HG03439 (cell line): ENCODE results near the gene MDGA2.

Experiments
- ATAC-seq: cut with Tn5 transposase; IDR thresholded peaks from one replicate; pipeline ENCODE4 v1.9.1; 2021; ENCODE audit warnings: mild to moderate bottlenecking, moderate library complexity; ENCODE audit not compliant: unreplicated experiment

Gene MDGA2

DNA sequence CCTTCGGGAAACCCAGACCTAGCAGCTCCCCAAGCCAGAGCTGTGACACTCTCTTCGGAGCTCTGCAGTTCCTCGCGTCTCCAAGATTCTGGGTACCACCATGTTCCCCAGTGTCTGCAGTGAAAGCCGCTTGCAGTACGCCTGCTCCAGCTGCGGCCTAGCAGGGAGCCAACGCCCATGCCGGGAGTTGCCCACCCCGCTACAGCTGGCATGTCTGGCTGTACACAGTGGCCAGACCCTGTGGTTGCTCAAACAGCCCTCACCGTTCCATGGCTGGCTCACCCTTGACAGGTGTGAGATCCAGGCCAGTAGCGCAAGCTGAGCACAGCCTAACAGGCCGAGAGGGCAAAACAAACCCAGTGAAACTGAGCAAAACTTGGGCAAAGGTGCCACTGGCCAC, 520.0 kb downstream of the MDGA2 start:
- ATAC-seq, result no peak

DNA sequence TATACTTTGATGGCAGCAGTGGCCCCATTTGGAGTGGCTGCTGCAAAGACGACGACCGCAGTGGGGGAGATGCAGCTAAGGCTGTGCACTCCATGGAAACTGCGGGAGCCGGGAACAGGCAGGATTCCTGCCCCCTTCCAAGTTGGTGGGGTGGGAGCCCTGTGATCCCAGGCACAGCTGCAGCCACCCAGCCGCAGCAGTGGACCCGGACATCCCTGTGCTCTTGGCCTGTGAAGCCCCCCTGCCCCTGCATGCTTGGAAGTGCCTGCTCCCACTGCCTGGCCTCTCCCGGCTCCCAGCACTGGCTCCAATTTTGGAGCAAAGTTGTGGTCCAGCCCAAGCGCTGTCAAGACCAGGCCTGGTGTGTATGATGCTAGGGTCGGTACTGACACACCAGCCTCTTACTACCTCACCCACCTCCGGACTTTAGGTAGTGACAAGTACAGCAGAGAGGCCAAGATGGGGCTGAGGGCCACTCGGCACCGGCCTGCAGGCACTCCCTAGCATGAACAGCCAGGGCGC, 521.1 kb downstream of the MDGA2 start:
- ATAC-seq, result no peak

DNA sequence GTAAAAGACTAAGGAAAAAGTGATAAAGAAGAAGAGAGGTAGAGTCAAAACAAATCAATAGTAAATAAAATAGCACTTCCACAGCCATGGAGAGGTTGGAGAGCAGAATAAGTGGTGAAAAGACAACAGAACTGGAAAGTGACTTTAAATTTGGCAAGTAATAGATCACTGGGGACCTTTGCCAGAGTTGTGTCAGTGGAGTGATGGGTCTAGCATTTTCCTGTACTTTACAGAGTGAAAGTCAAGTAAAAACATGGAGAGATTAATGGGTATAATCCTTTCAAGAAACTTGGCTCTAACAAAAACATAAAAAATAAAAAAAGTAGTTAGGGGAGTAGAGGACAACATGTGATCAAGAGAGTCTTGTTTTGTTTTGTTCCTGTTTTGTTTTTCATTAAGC, 521.7 kb downstream of the MDGA2 start:
- ATAC-seq, result no peak

DNA sequence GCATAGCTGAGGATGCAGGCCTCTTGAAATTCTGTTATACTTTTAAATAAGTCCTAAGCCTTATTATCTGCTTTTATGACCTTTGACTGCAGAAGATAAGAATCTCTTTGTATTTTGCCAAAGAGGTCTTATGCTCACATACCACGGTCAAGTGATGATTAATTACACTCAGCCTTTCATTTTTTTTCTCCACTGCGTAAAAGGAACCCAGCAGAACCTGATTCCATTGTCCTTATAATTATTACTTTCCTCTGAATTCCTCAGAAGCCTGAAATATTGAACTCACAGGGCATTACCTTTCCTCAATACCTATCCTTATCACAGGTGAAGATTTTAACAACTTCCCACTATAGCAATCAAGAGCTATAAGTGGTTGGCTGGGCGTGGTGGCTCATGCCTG, 525.1 kb downstream of the MDGA2 start:
- no peak for ATAC-seq

DNA sequence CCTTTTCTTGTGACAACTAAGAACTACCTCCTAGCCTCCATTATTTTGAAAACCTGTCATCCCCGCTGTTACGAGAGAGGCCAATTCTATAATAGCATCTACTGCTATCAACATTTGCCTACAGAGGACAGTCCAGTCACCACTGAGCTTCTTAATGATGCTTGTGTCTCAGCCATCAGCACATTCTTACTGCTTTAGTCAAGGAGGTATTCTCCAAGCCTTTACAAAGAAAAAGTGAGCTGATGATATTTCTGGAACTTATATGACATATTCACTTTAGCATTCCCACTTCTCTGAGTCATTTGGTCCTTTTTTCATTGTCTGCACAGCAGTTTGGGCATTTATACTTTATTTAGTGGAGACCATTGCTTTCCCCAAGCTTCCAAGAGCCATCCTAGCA, 526.1 kb downstream of the MDGA2 start:
- no peak for ATAC-seq

DNA sequence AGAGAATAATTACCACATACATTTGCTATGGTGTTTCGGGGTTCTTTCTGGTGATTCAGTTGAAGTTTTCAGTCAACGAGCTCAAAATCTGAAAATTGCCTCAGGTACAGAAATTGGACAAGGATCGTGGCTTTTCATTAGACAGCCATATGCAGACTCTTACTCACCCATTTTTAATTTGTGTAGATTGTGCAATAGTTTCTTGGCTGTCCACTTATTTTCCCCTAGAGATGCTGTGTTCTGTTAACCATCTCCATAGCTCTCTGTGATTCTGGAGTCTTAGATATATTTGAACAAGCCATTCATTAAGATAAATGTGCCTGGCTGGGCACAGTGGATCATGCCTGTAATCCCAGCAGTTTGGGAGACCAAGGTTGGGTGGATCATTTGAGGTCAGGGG, 526.7 kb downstream of the MDGA2 start:
- no peak for ATAC-seq

DNA sequence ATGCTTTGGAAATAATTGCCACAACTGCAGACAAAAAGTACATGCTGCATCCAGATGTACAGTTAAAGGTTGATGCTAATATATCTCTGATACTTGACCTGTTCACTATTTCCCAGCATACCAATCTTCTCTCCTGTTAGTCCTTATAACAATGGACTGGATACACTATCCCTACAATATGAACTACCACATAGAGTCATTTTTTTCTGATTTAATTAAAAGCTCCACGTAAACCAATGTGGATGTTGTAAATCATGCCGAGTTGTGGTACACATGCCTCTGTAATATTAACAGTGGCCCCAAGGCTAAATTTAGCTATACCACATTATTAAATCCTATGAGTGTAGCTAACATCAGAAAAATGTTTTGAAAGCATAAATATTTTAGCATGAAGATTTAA, 554.8 kb downstream of the MDGA2 start:
- ATAC-seq, result no peak

DNA sequence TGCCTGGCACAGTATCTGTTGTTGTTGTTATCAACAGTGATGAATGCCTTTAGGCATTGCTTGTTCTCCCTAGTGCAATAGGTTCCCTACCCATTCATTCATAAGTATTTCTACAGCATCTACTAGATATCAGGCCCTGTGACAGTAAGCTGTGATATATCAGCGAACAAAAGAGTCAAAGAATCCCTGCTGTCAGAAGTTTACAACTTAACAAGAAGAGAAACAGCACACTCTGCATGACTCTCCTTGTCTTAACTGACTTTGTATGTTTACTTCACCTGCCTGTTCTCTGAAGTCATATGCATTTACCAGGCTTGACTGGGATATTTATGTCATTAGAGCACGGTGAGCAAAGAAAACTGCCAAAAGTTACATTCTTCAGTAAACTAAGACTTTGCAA, 571.6 kb downstream of the MDGA2 start:
- no peak for ATAC-seq

DNA sequence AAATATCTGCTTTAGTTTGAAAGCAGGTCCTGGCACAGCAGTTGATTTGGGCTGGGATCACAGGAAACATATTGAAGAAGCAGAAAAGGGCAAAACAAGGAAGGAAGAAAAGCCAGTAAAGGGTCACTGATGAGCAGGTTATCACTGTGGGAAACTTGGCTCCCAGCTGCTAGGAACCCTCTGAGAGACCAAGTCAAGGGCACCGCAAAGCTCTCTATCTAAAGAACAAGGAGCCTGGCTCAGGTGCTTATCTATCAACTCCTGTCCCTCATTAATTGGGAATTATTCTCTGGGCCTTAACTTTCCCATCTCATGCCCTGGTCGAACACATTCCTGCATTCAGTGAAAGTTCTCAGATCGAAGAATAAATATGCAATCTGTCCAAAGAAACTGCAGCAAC, 572.9 kb downstream of the MDGA2 start:
- no peak for ATAC-seq

DNA sequence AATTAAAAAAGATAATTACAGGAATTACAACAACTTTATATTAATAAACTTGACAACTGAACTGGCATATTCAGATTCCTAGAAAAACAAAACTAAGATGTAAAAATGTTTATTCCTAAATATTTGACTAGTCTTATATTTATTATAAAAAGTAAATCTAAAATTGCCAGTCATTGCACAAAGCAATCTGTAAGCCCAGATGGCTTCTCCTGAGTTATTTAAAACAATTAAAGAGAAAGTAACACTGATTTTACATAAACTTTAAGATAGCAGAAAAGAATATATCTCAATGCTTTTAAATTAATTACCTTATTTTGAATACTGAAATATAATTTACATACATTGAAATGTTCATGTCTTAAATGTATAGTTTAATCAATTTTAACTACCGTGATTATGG, 589.7 kb downstream of the MDGA2 start:
- ATAC-seq, result no peak

DNA sequence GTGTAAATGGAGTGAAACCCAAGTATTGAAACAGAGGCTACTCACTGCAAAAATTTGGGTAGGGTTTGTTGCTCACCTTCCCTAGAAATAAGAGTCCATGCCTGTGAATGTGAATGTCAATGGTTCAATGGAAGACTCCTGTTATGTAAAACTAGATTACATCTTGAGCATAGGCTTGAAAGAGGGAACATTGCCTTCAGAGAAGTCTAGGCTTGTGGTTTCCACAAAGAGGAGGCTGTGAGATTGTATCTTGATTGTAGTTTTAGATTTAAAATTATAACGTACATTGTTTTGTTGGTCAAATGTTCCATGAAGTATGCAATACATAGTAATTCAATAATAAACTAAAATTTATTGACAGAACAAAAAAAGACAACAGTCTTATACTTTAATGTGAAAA, 610.1 kb downstream of the MDGA2 start:
- ATAC-seq, result no peak

DNA sequence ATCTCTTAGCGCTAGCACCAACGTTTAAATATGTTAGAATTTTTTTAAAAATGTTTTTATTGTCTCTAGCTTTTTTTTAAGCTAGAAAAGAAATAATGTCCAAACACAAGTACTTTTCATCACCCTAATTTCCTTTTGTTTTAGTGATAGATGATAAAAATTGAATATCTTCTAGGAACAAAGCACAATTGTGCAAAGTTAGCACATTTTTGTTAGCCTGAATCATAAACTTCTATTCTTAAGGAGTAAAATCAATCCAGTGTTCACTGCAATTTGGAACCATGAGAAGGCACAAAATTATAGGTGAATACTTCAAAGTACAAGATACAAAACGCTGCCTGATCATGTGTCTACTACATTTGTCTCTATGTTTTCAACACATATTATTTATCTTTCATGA, 615.4 kb downstream of the MDGA2 start:
- ATAC-seq, result no peak

DNA sequence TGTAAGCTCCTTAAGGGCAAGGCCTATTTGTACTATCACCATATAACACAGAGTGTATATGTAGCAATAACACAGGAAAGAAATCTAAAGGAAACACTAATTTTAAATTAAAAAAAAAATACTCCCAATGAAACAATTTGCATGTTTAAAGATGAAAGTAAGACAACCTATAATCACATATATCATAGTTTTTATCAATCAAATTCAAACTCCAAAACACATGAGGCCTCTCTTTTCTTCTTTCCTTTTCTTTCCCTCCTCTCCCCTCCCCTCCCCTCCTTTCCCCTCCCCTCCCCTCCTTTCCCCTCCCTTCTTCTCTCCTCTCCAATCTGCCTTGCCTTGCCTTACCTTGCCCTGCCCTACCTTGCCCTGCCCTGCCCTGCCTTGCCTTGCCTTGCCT, 618.0 kb downstream of the MDGA2 start:
- no peak for ATAC-seq

DNA sequence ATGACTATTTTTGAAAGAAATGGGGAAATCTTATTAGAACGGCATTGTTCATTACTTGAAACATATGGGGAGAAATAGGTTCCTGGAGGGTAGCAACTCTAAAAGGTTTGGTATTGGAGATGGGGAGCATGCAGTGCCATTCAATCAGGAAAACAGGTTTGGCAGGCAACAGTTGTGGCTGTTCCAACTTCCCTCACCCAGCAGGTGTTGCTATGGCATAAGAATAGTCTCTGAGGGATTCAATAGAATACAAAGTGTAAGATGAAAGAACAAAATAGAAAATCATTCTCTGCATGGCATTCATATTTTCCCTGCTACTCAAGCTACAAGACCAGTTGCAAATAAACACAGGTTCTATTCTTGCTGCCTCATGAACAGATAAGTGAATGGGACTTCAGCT, 630.6 kb downstream of the MDGA2 start:
- ATAC-seq, result no peak

DNA sequence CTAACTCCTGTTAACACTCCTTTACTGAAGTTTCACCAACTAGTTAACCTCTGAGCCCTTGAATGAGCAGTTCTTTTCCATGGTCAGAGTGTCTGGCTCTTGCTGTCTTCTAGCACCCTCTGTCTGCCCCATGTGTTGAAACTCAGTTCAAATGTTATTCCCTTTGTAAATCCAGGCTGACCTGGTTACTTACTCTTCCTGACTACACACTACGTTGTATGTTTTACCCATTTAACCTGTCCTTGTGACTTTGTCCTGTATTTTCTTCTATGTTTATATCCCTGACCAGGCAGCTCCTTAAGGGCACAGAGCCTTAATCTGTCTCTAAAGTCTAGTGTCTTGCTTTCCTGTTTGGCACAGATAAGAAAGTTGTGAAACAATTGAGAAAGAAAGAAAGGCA, 634.9 kb downstream of the MDGA2 start:
- ATAC-seq, result no peak

DNA sequence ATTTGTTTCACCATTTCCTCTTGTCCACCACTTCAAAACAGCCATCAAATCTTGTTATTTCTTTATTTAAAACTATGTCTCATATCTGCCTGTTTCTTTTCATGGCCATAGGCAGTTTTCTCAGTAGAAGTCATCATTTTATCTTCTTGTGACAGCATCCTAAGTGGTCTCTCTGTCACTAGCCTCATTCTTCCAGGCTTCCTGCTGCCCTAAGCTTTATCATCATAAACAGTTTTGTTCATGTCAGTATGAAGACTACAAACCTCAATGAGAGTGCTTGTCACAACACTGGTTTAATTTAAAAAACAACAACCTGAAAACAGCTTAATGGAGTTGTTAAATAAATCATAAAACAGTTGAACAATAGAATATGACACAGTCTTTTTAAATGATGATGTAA, 636.1 kb downstream of the MDGA2 start:
- ATAC-seq, result no peak

DNA sequence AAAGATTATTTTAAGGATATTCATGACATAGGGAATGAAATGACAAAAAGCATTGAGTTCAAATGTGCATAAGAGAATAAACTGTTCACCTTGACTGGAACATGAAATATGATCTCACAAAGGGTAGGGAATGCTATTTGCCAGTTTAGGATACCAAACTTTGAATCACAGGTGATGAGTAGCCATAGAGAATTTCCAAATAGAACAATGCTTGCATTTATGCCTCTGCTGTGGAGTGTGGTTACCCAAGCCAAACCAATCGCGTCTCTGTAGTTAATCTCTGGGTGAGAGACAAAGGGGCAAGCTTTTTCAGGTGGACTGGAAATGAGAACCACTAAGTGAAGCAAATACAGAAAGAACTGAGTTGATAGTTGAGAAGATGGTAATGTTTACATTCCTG, 652.7 kb downstream of the MDGA2 start:
- ATAC-seq, result no peak

DNA sequence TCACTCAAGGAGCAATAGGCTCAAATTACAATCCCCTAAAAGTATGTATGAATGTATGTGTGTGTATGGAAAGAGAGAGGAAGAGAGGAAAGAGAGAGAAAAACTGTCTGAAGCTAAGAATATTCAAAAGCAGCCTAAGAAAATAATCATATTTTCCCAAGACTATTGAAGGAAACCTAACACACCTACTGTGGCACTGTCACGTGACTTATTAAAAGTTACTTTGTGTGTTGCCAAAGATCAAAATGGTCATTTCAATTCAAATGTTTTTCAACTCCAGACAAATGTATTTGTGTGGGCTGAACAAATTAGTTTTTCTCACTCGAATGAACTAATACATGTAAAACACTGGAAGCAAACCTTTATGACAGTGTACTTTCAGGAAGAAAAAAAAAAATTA, 654.9 kb downstream of the MDGA2 start:
- ATAC-seq, result no peak

DNA sequence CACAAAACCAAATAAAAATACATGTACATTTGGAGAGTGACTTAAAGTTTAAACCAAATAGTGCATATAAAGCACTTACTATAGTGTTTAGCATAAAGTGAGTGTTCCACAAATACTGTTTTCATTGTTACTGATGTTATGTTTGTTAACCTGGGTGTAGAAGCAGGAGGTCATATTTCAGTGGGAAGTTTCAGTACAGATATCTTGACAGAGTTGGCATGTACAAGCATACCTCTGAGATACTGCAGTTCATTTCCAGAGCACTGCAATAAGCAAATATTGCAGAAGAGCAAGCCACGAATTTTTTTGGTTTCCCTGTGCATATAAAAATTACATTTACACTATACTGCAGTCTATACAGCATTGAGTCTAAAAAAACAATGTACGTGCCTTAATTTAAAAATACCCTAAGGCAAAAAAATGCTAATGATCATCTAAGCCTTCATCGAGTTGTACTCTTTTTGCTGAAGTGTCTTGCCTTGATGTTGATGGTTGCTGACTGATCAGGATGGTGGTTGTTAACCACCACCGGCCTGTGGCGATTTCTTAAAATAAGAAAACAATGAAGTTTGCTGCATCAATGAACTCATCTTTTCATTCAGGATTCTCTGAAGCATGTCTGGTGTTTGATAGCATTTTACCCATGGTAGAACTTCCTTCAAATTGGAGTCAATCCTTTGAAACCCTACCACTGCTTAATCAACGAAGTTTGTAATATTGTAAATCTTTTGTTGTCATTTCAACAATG, 662.7 kb downstream of the MDGA2 start:
- ATAC-seq, result no peak

DNA sequence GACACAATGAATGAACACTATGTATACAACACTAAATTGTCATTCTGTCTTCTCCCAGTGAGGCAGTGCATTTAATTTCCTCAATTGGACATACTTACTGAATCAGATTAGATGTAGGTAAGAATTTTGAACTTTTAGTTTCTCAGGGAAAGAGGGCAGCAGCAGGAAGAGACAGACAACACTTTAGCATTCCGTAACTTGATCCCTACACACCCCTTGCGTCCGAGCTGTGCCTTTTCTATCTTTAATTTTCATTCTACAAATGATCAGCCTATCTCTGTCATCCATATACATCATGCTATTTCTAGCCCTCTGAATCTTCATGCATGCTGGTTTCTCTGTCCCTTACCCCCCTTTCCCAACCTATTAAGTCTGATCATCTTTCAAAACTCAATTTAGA, 665.8 kb downstream of the MDGA2 start:
- no peak for ATAC-seq

DNA sequence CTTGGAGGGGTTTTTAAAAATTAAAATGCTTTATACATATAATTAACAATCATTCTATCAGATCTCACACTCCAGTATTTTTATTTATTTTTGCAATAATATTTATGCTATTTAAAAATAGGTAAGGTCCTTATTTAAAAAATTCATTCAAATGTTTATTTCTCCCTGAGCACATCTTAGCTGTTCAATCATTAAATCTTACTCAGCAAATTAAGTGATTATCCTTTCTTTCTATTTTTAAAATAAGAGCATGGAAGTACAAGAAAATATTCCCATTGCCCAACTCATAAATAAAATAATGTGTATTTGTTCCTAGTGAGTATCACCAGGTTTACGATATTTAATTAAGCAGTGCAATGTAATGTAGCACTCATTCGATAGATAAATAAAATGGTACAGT, 666.7 kb downstream of the MDGA2 start:
- no peak for ATAC-seq

DNA sequence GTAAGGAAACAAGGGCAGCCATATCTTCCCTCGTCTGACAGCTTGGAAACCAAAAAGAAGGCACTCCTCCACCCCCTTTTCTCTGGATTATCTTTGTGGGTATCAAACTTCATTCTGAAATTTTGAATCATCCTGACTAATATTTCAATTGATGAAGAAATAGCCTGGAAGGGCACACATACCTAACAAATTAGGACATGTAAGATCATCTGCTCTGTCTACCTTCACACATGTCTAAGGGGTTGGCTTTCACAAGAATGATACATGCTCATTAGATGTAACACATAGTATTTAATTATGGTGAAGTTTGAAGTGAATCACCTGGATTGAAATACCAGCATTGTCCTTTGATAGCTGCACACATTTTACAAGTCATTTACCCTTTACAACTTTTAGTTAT, 675.7 kb downstream of the MDGA2 start:
- no peak for ATAC-seq

DNA sequence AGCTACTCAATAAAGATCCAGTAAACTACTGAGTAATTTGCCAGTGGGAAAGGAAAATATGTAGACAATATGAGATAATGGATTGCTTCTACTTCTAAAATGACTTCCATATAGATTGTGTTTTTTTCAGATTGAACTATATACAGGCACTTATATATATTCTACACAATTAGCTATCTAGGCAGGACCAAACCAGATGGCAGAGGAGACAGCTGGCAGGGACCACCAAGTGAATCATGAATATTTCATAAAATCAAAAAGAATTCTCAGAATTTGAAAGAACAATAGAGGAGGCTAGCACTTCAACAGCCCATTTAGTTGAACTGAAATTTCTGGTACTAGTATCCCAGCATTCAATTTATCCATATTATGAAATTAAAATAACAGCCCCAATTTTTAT, 685.8 kb downstream of the MDGA2 start:
- no peak for ATAC-seq
